OCI-M2 (cell line): ENCODE data around the gene SPP1.
"Not testable (repeated sequence)": the region's sequence is repeated elsewhere in the genome, so short reads cannot be mapped to it uniquely, and the experiment has no call there.

ENCODE experiments used
- DNase-seq: peaks from one replicate; lab custom pipeline; 2025; ENCODE audit not compliant: unreplicated experiment; lab: John Stamatoyannopoulos, UW

SPP1 gene

GRCh38 chr4:87985887-87986200 is 10.3 kb downstream of the SPP1 start:
- no peak for DNase-seq

- DNase-seq, result no peak
These were observed 11.0 kb downstream of the SPP1 start for GRCh38 chr4:87986508-87986907.

- DNase-seq, result no peak
These were observed 14.3 kb downstream of the SPP1 start for GRCh38 chr4:87989765-87990164.

- no peak for DNase-seq
These were observed 19.9 kb downstream of the SPP1 start for GRCh38 chr4:87995435-87995834.

GRCh38 chr4:87999191-87999691 is 23.7 kb downstream of the SPP1 start:
- DNase-seq, result not testable (repeated sequence)

- no peak for DNase-seq
These were observed 26.4 kb downstream of the SPP1 start for GRCh38 chr4:88001871-88002270.

GRCh38 chr4:88002786-88003185 is 27.3 kb downstream of the SPP1 start:
- DNase-seq, result no peak

- DNase-seq, result no peak
These were observed 27.7 kb downstream of the SPP1 start for GRCh38 chr4:88003261-88003660.

- no peak for DNase-seq
These were observed 29.6 kb downstream of the SPP1 start for GRCh38 chr4:88005076-88005475.

- no peak for DNase-seq
These were observed 30.4 kb downstream of the SPP1 start for GRCh38 chr4:88005946-88006345.

- DNase-seq, result no peak
These were observed 31.4 kb downstream of the SPP1 start for GRCh38 chr4:88006956-88007303.

GRCh38 chr4:88007304-88008121 is 32.0 kb downstream of the SPP1 start, which contains the start of gene PKD2:
Gene PKD2, plus strand, starts transcription at chr4:88007635. Its CDS starts 99 bp downstream, at chr4:88007734.
- no peak for DNase-seq

GRCh38 chr4:88008122-88008742 is 32.7 kb downstream of the SPP1 start:
- DNase-seq, result no peak

GRCh38 chr4:88008743-88009171 is 33.2 kb downstream of the SPP1 start:
- DNase-seq, result no peak

GRCh38 chr4:88009871-88010270 is 34.4 kb downstream of the SPP1 start:
- DNase-seq, result no peak

GRCh38 chr4:88010966-88011365 is 35.5 kb downstream of the SPP1 start:
- no peak for DNase-seq

GRCh38 chr4:88012647-88013046 is 37.1 kb downstream of the SPP1 start:
- no peak for DNase-seq

- no peak for DNase-seq
These were observed 38.9 kb downstream of the SPP1 start for GRCh38 chr4:88014386-88014905.

GRCh38 chr4:88015659-88016295 is 40.3 kb downstream of the SPP1 start:
- DNase-seq, result no peak

- no peak for DNase-seq
These were observed 42.2 kb downstream of the SPP1 start for GRCh38 chr4:88017516-88018297.

GRCh38 chr4:88018466-88018865 is 43.0 kb downstream of the SPP1 start:
- DNase-seq, result no peak
